T-helper 17 cell (primary cell): ENCODE measurements around the gene SLC10A7. TPM values are rescaled to one million over a fixed set of nuclear protein-coding genes. Genes with fewer than 3 reads are reported as not detected.

Source experiments
- ATAC-seq: fragments of 150-1000 bp; cut with Tn5 transposase; 2 replicates; pipeline ENCODE4 v1.10.0; 2021; ENCODE audit warnings: mild to moderate bottlenecking, moderate library complexity
- DNase-seq, 3 donors: peaks; one replicate each; pipeline versions ENCODE4 v3.0.0 to v3.0.0-alpha.2; 2020 to 2021
- H3K9me3 ChIP-seq: one replicate; pipeline ENCODE4 v1.7.0; 2013; ENCODE audit warnings: low read length, mild to moderate bottlenecking; ENCODE audit not compliant: control insufficient read depth, poor library complexity, severe bottlenecking
- H3K27ac Mint-ChIP-seq: one replicate; pipeline ENCODE4 v1.8.0; 2022; ENCODE audit warnings: mild to moderate bottlenecking, moderate library complexity, mixed read lengths
- H3K27me3 Mint-ChIP-seq: one replicate; pipeline ENCODE4 v1.8.0; 2022; ENCODE audit warnings: mixed read lengths
- H3K36me3 Mint-ChIP-seq: one replicate; pipeline ENCODE4 v1.8.0; 2022; ENCODE audit warnings: low read depth, mixed read lengths
- H3K4me1 Mint-ChIP-seq: one replicate; pipeline ENCODE4 v1.8.0; 2022; ENCODE audit warnings: mild to moderate bottlenecking, mixed read lengths
- H3K4me3 Mint-ChIP-seq: one replicate; pipeline ENCODE4 v1.8.0; 2022; ENCODE audit warnings: mild to moderate bottlenecking, moderate library complexity, mixed read lengths
- total RNA-seq, 4 donors: library from RNA in 2 of 4; stranded (reverse) in 2 of 4; gene quantifications; one replicate each; pipeline ENCODE4 v1.2.3 and lab custom pipeline; 2022 to 2026

SLC10A7 gene
- total RNA-seq, 2 donors from 2014 or later: 19.8 to 22.3 TPM

- H3K4me1 Mint-ChIP-seq: peaks cover 2% of the 10 kb centered on the region
- no peaks in the 10 kb centered on the region for H3K36me3 Mint-ChIP-seq
- no peaks in the 10 kb centered on the region for H3K27me3 Mint-ChIP-seq
- H3K4me3 Mint-ChIP-seq: no peak overlapping the region
- no peak overlapping the region for H3K27ac Mint-ChIP-seq
- ATAC-seq (no peak), DNase-seq (no peak)
- no peaks in the 10 kb centered on the region for H3K9me3 ChIP-seq
These were observed 114.5 kb downstream of the SLC10A7 start for GRCh38 chr4:146407257-146407656.

DNA sequence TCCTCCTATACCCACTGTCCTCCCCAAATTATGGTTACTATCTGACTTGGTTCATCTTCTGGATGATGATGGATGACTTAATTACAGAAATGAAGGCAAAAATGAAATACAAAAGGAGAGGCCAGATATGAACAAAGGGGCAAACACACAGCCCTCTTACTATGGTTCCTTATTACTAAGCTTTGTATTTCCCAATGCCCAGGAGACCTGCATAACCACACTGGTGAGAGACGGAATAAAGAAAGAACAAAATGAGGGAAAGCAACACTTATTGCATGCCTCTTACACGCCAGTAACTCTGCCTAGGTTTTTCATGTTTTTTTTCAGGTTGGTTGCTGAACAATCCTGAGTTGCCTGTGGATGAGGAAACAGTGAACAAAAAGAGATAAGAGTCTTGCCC, 120.5 kb downstream of the SLC10A7 start:
- no peak overlapping the region for H3K4me3 Mint-ChIP-seq
- DNase-seq (no peak), ATAC-seq (no peak)
- H3K9me3 ChIP-seq: no peaks in the 10 kb centered on the region
- no peaks in the 10 kb centered on the region for H3K36me3 Mint-ChIP-seq
- H3K27me3 Mint-ChIP-seq: no peaks in the 10 kb centered on the region
- H3K27ac Mint-ChIP-seq: no peak overlapping the region
- H3K4me1 Mint-ChIP-seq: peaks cover 5% of the 10 kb centered on the region

- H3K9me3 ChIP-seq: no peaks in the 10 kb centered on the region
- ATAC-seq: no peak
- Mint-ChIP-seq H3K36me3 (no peaks in the 10 kb centered on the region), H3K27ac (no peak overlapping the region), H3K4me3 (no peak overlapping the region), H3K4me1 (peaks cover 10% of the 10 kb centered on the region), H3K27me3 (no peaks in the 10 kb centered on the region)
- DNase-seq: no peak
These were observed 122.8 kb downstream of the SLC10A7 start for GRCh38 chr4:146398896-146399445.

- H3K27ac Mint-ChIP-seq: no peak overlapping the region
- H3K9me3 ChIP-seq: no peaks in the 10 kb centered on the region
- DNase-seq: no peak
- H3K4me3 Mint-ChIP-seq: no peak overlapping the region
- H3K4me1 Mint-ChIP-seq: peaks cover 10% of the 10 kb centered on the region
- H3K27me3 Mint-ChIP-seq: no peaks in the 10 kb centered on the region
- H3K36me3 Mint-ChIP-seq: no peaks in the 10 kb centered on the region
- no peak for ATAC-seq
These were observed 123.3 kb downstream of the SLC10A7 start for GRCh38 chr4:146398404-146398803.

- H3K36me3 Mint-ChIP-seq: peaks cover 3% of the 10 kb centered on the region
- ATAC-seq (no peak), DNase-seq (no peak)
- H3K27me3 Mint-ChIP-seq: no peaks in the 10 kb centered on the region
- no peak overlapping the region for H3K4me3 Mint-ChIP-seq
- no peaks in the 10 kb centered on the region for H3K9me3 ChIP-seq
- no peak overlapping the region for H3K27ac Mint-ChIP-seq
- H3K4me1 Mint-ChIP-seq: peaks cover 6% of the 10 kb centered on the region
These were observed 132.2 kb downstream of the SLC10A7 start for GRCh38 chr4:146389561-146389960.

GRCh38 chr4:146382194-146382593, 139.5 kb downstream of the SLC10A7 start:
- no peak for ATAC-seq
- Mint-ChIP-seq H3K4me1 (no peaks in the 10 kb centered on the region), H3K36me3 (peaks cover 2% of the 10 kb centered on the region), H3K27ac (no peak overlapping the region), H3K4me3 (no peak overlapping the region), H3K27me3 (no peaks in the 10 kb centered on the region)
- DNase-seq: no peak
- H3K9me3 ChIP-seq: no peaks in the 10 kb centered on the region

DNA sequence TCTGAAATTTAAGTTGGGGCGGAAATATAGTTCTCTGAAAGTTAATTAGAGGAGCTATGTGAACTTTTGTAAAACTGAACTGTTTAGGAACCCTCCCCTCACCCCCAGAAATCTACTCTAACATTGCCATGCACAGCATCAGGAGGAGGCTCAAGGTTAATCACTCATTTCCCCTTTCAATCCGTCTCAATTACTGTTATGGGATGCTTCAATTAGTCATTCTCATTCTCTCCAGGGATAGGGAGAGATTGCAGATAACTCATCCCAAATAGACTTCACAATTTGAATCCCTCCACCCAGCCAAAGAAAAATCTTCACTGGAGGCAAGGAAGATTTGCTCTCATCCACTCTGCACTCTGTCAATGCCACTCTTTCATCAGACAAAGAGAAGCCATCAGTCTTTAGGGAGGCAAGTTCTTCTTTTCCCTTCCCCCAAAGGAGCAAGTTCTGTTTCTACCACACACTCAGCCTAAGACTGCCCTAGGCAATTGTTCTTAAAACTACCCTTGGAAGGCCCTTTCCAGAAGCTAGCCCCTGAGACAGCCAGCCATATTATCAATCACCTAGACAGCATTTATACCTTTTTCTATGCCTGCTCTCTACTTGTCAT, 140.4 kb downstream of the SLC10A7 start:
- Mint-ChIP-seq H3K36me3 (peaks cover 5% of the 10 kb centered on the region), H3K4me3 (no peak overlapping the region), H3K27me3 (no peaks in the 10 kb centered on the region), H3K27ac (no peak overlapping the region), H3K4me1 (no peaks in the 10 kb centered on the region)
- DNase-seq (no peak), ATAC-seq (no peak)
- H3K9me3 ChIP-seq: no peaks in the 10 kb centered on the region

GRCh38 chr4:146379744-146380143, 142.0 kb downstream of the SLC10A7 start:
- H3K36me3 Mint-ChIP-seq: peaks cover 5% of the 10 kb centered on the region
- DNase-seq (no peak), ATAC-seq (no peak)
- no peaks in the 10 kb centered on the region for H3K4me1 Mint-ChIP-seq
- H3K9me3 ChIP-seq: no peaks in the 10 kb centered on the region
- H3K27ac Mint-ChIP-seq: no peak overlapping the region
- no peaks in the 10 kb centered on the region for H3K27me3 Mint-ChIP-seq
- H3K4me3 Mint-ChIP-seq: no peak overlapping the region

- DNase-seq (no peak), ATAC-seq (no peak)
- no peaks in the 10 kb centered on the region for H3K27me3 Mint-ChIP-seq
- no peak overlapping the region for H3K4me3 Mint-ChIP-seq
- H3K4me1 Mint-ChIP-seq: peaks cover 4% of the 10 kb centered on the region
- no peaks in the 10 kb centered on the region for H3K9me3 ChIP-seq
- H3K27ac Mint-ChIP-seq: no peak overlapping the region
- H3K36me3 Mint-ChIP-seq: peaks cover 2% of the 10 kb centered on the region
These were observed 149.9 kb downstream of the SLC10A7 start for GRCh38 chr4:146371812-146372211.

DNA sequence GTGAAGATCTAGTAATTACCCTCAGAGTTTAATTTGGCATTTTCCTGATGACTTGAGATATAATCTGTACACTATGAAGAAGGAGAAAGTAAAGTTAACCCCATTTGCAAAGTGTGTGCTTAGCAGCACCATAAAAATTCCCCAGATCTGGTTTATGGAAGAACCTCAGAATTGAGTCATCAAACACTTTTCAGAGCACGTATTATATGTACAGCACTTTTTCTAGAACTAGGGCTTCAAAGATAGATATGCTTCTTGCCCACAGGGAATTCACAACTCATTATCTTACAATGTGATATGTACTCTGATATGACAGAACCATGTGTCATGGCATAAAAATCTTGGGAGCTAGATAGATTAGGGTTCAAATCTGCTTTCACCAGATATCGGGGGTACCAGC, 150.9 kb downstream of the SLC10A7 start:
- H3K36me3 Mint-ChIP-seq: no peaks in the 10 kb centered on the region
- H3K27me3 Mint-ChIP-seq: no peaks in the 10 kb centered on the region
- ATAC-seq (no peak), DNase-seq (no peak)
- no peak overlapping the region for H3K4me3 Mint-ChIP-seq
- H3K27ac Mint-ChIP-seq: peak overlapping the region; percentile 19
- H3K9me3 ChIP-seq: no peaks in the 10 kb centered on the region
- peaks cover 4% of the 10 kb centered on the region for H3K4me1 Mint-ChIP-seq

DNA sequence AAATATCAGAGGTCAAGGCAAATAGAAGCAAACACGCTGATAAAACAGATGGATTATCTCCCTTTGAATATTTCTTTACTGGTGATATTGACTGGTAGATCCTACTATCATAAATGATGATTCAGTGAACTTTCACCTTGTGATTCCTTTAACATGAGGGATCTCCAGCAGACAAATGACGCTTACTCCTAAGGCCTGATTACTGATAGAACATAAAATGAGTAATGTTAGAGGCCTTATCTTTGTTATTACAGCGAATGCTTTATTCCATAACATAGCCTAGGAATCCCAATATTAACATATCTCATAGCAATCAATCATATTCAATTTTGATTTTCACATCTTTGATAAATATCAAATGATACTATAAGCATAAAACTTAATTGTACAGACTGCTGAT, 152.3 kb downstream of the SLC10A7 start:
- H3K4me1 Mint-ChIP-seq: peaks cover 4% of the 10 kb centered on the region
- no peaks in the 10 kb centered on the region for H3K9me3 ChIP-seq
- no peak overlapping the region for H3K4me3 Mint-ChIP-seq
- DNase-seq (no peak), ATAC-seq (no peak)
- H3K27ac Mint-ChIP-seq: no peak overlapping the region
- no peaks in the 10 kb centered on the region for H3K27me3 Mint-ChIP-seq
- H3K36me3 Mint-ChIP-seq: no peaks in the 10 kb centered on the region

GRCh38 chr4:146368209-146368608, 153.5 kb downstream of the SLC10A7 start:
- no peak overlapping the region for H3K4me3 Mint-ChIP-seq
- no peaks in the 10 kb centered on the region for H3K9me3 ChIP-seq
- no peak overlapping the region for H3K27ac Mint-ChIP-seq
- H3K4me1 Mint-ChIP-seq: peaks cover 4% of the 10 kb centered on the region
- no peaks in the 10 kb centered on the region for H3K36me3 Mint-ChIP-seq
- DNase-seq (no peak), ATAC-seq (no peak)
- no peaks in the 10 kb centered on the region for H3K27me3 Mint-ChIP-seq

- DNase-seq: no peak
- no peaks in the 10 kb centered on the region for H3K36me3 Mint-ChIP-seq
- peaks cover 4% of the 10 kb centered on the region for H3K4me1 Mint-ChIP-seq
- H3K9me3 ChIP-seq: no peaks in the 10 kb centered on the region
- H3K27me3 Mint-ChIP-seq: no peaks in the 10 kb centered on the region
- H3K4me3 Mint-ChIP-seq: no peak overlapping the region
- no peak for ATAC-seq
- H3K27ac Mint-ChIP-seq: no peak overlapping the region
These were observed 154.4 kb downstream of the SLC10A7 start for GRCh38 chr4:146367347-146367746.

GRCh38 chr4:146359771-146360170, 162.0 kb downstream of the SLC10A7 start:
- H3K36me3 Mint-ChIP-seq: peaks cover 3% of the 10 kb centered on the region
- ATAC-seq (no peak), DNase-seq (no peak)
- no peaks in the 10 kb centered on the region for H3K27me3 Mint-ChIP-seq
- no peaks in the 10 kb centered on the region for H3K9me3 ChIP-seq
- no peak overlapping the region for H3K27ac Mint-ChIP-seq
- H3K4me1 Mint-ChIP-seq: no peaks in the 10 kb centered on the region
- no peak overlapping the region for H3K4me3 Mint-ChIP-seq
